GM12878 (cell line): ENCODE data around the gene PAX6. TPM values are rescaled to one million over a fixed set of nuclear protein-coding genes. Genes with fewer than 3 reads are reported as not detected.

ENCODE experiments used
- BHLHE40 ChIP-seq, 2 experiments: fragments of 450-650 bp in 1 of 2; IDR thresholded peaks; 2 replicates each; pipeline ENCODE4 v1.6.1; 2011 to 2017; ENCODE audit warnings: low read depth in 2 of 2, borderline replicate concordance in 1 of 2, improper control_type of control experiment in 1 of 2, low read length in 1 of 2, mild to moderate bottlenecking in 1 of 2
- CTCF ChIP-seq, 3 experiments: IDR thresholded peaks in 2 of 3; conservative IDR thresholded peaks in 1 of 3; 2 replicates each; pipeline ENCODE4 v1.5.1; 2011; ENCODE audit warnings: low read depth in 3 of 3, low read length in 3 of 3, mild to moderate bottlenecking in 3 of 3, control low read depth in 2 of 3, moderate library complexity in 2 of 3, inconsistent platforms in 1 of 3, mixed read lengths in 1 of 3; ENCODE audit not compliant: control insufficient read depth in 2 of 3, insufficient read depth in 1 of 3; ENCODE audit errors: extremely low read depth in 1 of 3
- CUX1 ChIP-seq: IDR thresholded peaks from 2 replicates; pipeline ENCODE4 v1.6.1; 2012; ENCODE audit warnings: improper control_type of control experiment, low read depth, low read length; ENCODE audit not compliant: insufficient replicate concordance
- GATAD2B ChIP-seq: fragments of 450-650 bp; conservative IDR thresholded peaks from 2 replicates; pipeline ENCODE4 v1.6.1; 2017; ENCODE audit warnings: low read depth, mild to moderate bottlenecking, moderate library complexity
- IRF3 ChIP-seq: fragments of 450-650 bp; IDR thresholded peaks from 2 replicates; pipeline ENCODE4 v1.6.1; 2014; ENCODE audit warnings: mild to moderate bottlenecking
- NBN ChIP-seq: fragments of 450-650 bp; IDR thresholded peaks from 2 replicates; pipeline ENCODE4 v1.6.1; 2016
- NFYA ChIP-seq: IDR thresholded peaks from 2 replicates; pipeline ENCODE4 v1.6.1; 2011; ENCODE audit warnings: low read depth, mild to moderate bottlenecking, low read length, improper control_type of control experiment, borderline replicate concordance
- NRF1 ChIP-seq: conservative IDR thresholded peaks from 2 replicates; pipeline ENCODE4 v1.6.1; 2011; ENCODE audit warnings: mild to moderate bottlenecking, low read depth, low read length, improper control_type of control experiment
- RBBP5 ChIP-seq: fragments of 200-600 bp; sonication (generic); conservative IDR thresholded peaks from 2 replicates; pipeline ENCODE4 v1.6.1; 2016
- RCOR1 ChIP-seq: conservative IDR thresholded peaks from 2 replicates; pipeline ENCODE4 v1.6.1; 2012; ENCODE audit warnings: low read depth, low read length, improper control_type of control experiment
- STAT1 ChIP-seq: fragments of 450-650 bp; conservative IDR thresholded peaks from 2 replicates; pipeline ENCODE4 v1.6.1; 2014; ENCODE audit warnings: antibody characterized with exemption, mild to moderate bottlenecking
- SUZ12 ChIP-seq: fragments of 200-600 bp; sonication (generic); IDR thresholded peaks from one replicate; pipeline ENCODE4 v1.6.1; 2018; ENCODE audit warnings: antibody characterized with exemption, mild to moderate bottlenecking; ENCODE audit not compliant: unreplicated experiment
- ZSCAN29 ChIP-seq: fragments of 450-650 bp; IDR thresholded peaks from 2 replicates; pipeline ENCODE4 v1.6.1; 2017; ENCODE audit warnings: mild to moderate bottlenecking, moderate library complexity
- polyA plus RNA-seq, 11 experiments: library from polyadenylated mRNA; depleted of rRNA in 4 of 11; unstranded in 6 of 11; stranded (reverse) in 5 of 11; fragments of >200 nt; fragmentation: Nextera tagmentation in 4 of 11; fragmentation: Illumina TruSeq in 1 of 11; extraction: Ambion mirVana in 4 of 11; extraction: Trizol in 1 of 11; gene quantifications; 1 replicate in 1 of 11; 2 replicates in 10 of 11; pipeline versions ENCODE4 v1.2.1 to v1.2.3, GENCODE V29; 2011 to 2016; ENCODE audit warnings: inconsistent platforms in 2 of 11, missing spikeins in 2 of 11, low read depth in 1 of 11
- total RNA-seq, 4 experiments: library from RNA; depleted of rRNA in 3 of 4; stranded (reverse); fragments of >200 nt in 3 of 4; fragmentation: Illumina TruSeq in 1 of 4; extraction: Trizol in 1 of 4; gene quantifications; 2 replicates each; pipeline versions ENCODE4 v1.2.1 to v1.2.3, GENCODE V29; 2013 to 2021

PAX6 gene
- total and polyA plus RNA-seq, 10 of the 15 experiments (the other 5 are each of a cell fraction or from before 2014, with no cell fraction given): 0.06 to 0.26 (median 0.10) TPM; not detected in 3

GRCh38 chr11:31825838-31826484, 14.8 kb upstream of the PAX6 start (continued):
- no peak for TF ChIP-seq CUX1
- TF ChIP-seq SUZ12: no peak
- no peak for TF ChIP-seq NRF1
- TF ChIP-seq NFYA: no peak
- no peak for TF ChIP-seq RBBP5
- TF ChIP-seq BHLHE40 (IDR thresholded peaks at IDR 0.05; ENCODE audit: borderline replicate concordance in 1 of 2, low read depth in 2 of 2, low read length in 1 of 2): no peak
- TF ChIP-seq CTCF (IDR thresholded peaks at IDR 0.05 in 2 of 3, conservative IDR thresholded peaks at IDR 0.05 in 1 of 3; ENCODE audit: control insufficient read depth in 2 of 3, extremely low read depth in 1 of 3, insufficient read depth in 1 of 3, low read depth in 3 of 3, low read length in 3 of 3): no peak
- no peak for TF ChIP-seq GATAD2B
- TF ChIP-seq ZSCAN29: no peak
- no peak for TF ChIP-seq STAT1
- no peak for TF ChIP-seq NBN
- TF ChIP-seq IRF3: no peak
- no peak for TF ChIP-seq RCOR1
